GM21717 (cell line): ENCODE results near the gene KCNG2.

Source experiments
- ATAC-seq: cut with Tn5 transposase; IDR thresholded peaks from one replicate; pipeline ENCODE4 v1.9.1; 2021; ENCODE audit warnings: mild to moderate bottlenecking, moderate library complexity; ENCODE audit not compliant: unreplicated experiment

The KCNG2 gene

GRCh38 chr18:79917169-79917852 lies 119.6 kb downstream of the KCNG2 start:
- ATAC-seq: no peak

GRCh38 chr18:79917853-79918614 lies 120.3 kb downstream of the KCNG2 start:
- ATAC-seq: no peak

GRCh38 chr18:79918615-79919011 lies 120.9 kb downstream of the KCNG2 start:
- ATAC-seq: no peak

- no peak for ATAC-seq
Measured at GRCh38 chr18:79919089-79919488, 121.4 kb downstream of the KCNG2 start.

- no peak for ATAC-seq
Measured at GRCh38 chr18:79921984-79922965, 124.5 kb downstream of the KCNG2 start.

- no peak for ATAC-seq
Measured at GRCh38 chr18:79922971-79923411, 125.3 kb downstream of the KCNG2 start.

GRCh38 chr18:79923896-79924585 lies 126.3 kb downstream of the KCNG2 start:
- ATAC-seq: no peak

- no peak for ATAC-seq
Measured at GRCh38 chr18:79924814-79925731, 127.3 kb downstream of the KCNG2 start.

GRCh38 chr18:79926306-79926705 lies 128.6 kb downstream of the KCNG2 start:
- ATAC-seq: no peak

- no peak for ATAC-seq
Measured at GRCh38 chr18:79926715-79927606, 129.2 kb downstream of the KCNG2 start.

- ATAC-seq: no peak
Measured at GRCh38 chr18:79927607-79928562, 130.1 kb downstream of the KCNG2 start.

- no peak for ATAC-seq
Measured at GRCh38 chr18:79928563-79928960, 130.8 kb downstream of the KCNG2 start.

- no peak for ATAC-seq
Measured at GRCh38 chr18:79930020-79930642, 132.4 kb downstream of the KCNG2 start.

- no peak for ATAC-seq
Measured at GRCh38 chr18:79931475-79931874, 133.7 kb downstream of the KCNG2 start.

GRCh38 chr18:79932907-79933306 lies 135.2 kb downstream of the KCNG2 start:
- ATAC-seq: no peak

GRCh38 chr18:79933765-79934164 lies 136.0 kb downstream of the KCNG2 start:
- no peak for ATAC-seq
